ENCODE results near the gene GRIN1.

The GRIN1 gene

GRCh38 chr9:137166380-137167229 is 27.7 kb downstream of the GRIN1 start:
- no peak overlapping the region for H3K4me3 ChIP-seq (ENCODE audit: low read depth, low read length)
- TF ChIP-seq CTCF (conservative IDR thresholded peaks at IDR 0.05; ENCODE audit: low read depth, low read length), result no peak
- DNase-seq (ENCODE audit: low read depth), result no peak

- TF ChIP-seq CTCF (conservative IDR thresholded peaks at IDR 0.05; ENCODE audit: low read depth, low read length), result no peak
- DNase-seq (ENCODE audit: low read depth), result no peak
- H3K4me3 ChIP-seq (ENCODE audit: low read depth, low read length), result no peak overlapping the region
Observed at GRCh38 chr9:137167277-137167746, 28.4 kb downstream of the GRIN1 start.

GRCh38 chr9:137167747-137168572 is 29.0 kb downstream of the GRIN1 start:
- no peak for TF ChIP-seq CTCF (conservative IDR thresholded peaks at IDR 0.05; ENCODE audit: low read depth, low read length)
- no peak for DNase-seq (ENCODE audit: low read depth)
- no peak overlapping the region for H3K4me3 ChIP-seq (ENCODE audit: low read depth, low read length)

- DNase-seq (ENCODE audit: low read depth), result no peak
- no peak overlapping the region for H3K4me3 ChIP-seq (ENCODE audit: low read depth, low read length)
- no peak for TF ChIP-seq CTCF (conservative IDR thresholded peaks at IDR 0.05; ENCODE audit: low read depth, low read length)
Observed at GRCh38 chr9:137168573-137168903, 29.6 kb downstream of the GRIN1 start.

GRCh38 chr9:137168904-137169856 is 30.2 kb downstream of the GRIN1 start:
- no peak for TF ChIP-seq CTCF (conservative IDR thresholded peaks at IDR 0.05; ENCODE audit: low read depth, low read length)
- peak; percentile 50 for DNase-seq (ENCODE audit: low read depth)
- H3K4me3 ChIP-seq (ENCODE audit: low read depth, low read length), result peak overlapping the region; percentile 11

- DNase-seq (ENCODE audit: low read depth), result no peak
- peak within 1 kb of the TSS; percentile 11 for H3K4me3 ChIP-seq (ENCODE audit: low read depth, low read length)
- no peak for TF ChIP-seq CTCF (conservative IDR thresholded peaks at IDR 0.05; ENCODE audit: low read depth, low read length)
Observed at GRCh38 chr9:137169896-137170358, 31.0 kb downstream of the GRIN1 start, which contains the start of gene LRRC26. Gene LRRC26 (minus strand): TSS chr9:137170051. CDS start chr9:137169943, 108 bp downstream.

All from choroid plexus epithelial cell (primary cell).